ENCODE measurements around the gene ELL2. TPM values are rescaled to one million over a fixed set of nuclear protein-coding genes. Genes with fewer than 3 reads are reported as not detected.

Gene ELL2
- total RNA-seq, 1 experiment from 2014 or later: 24.4 TPM

DNA sequence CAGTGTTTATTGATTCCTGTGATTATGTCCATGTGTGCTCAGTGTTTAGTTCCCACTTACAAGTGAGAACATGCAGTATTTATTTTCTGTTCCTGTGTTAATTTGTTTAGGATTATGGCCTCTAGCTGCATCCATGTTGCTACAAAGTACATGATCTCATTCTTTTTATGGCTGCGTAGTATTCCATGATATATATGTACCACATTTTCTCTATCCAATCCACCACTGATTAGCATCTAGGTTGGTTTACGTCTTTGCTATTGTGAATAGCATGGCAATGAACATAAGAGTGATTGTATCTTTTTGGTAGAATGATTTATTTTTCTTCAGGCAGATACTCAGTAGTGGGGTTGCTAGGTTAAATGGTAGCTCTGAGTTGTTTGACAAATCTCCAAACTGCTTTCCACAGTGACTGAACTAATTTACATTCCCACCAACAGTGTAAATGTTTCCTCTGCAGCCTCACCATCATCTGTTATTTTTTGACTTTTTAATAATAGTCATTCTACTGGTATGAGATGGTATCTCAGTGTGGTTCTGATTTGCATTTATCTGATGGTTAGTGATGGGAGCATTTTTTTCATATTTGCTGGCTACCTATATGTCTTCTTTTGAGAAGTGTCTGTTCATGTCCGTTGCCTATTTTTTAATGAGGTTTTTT is 47.5 kb upstream of the ELL2 start (continued):
- TF ChIP-seq, protein P1, sequence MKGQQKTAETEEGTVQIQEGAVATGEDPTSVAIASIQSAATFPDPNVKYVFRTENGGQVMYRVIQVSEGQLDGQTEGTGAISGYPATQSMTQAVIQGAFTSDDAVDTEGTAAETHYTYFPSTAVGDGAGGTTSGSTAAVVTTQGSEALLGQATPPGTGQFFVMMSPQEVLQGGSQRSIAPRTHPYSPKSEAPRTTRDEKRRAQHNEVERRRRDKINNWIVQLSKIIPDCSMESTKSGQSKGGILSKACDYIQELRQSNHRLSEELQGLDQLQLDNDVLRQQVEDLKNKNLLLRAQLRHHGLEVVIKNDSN (CRISPR knock-in tag; IDR thresholded peaks at IDR 0.05): no peak
- TF ChIP-seq, protein P2, sequence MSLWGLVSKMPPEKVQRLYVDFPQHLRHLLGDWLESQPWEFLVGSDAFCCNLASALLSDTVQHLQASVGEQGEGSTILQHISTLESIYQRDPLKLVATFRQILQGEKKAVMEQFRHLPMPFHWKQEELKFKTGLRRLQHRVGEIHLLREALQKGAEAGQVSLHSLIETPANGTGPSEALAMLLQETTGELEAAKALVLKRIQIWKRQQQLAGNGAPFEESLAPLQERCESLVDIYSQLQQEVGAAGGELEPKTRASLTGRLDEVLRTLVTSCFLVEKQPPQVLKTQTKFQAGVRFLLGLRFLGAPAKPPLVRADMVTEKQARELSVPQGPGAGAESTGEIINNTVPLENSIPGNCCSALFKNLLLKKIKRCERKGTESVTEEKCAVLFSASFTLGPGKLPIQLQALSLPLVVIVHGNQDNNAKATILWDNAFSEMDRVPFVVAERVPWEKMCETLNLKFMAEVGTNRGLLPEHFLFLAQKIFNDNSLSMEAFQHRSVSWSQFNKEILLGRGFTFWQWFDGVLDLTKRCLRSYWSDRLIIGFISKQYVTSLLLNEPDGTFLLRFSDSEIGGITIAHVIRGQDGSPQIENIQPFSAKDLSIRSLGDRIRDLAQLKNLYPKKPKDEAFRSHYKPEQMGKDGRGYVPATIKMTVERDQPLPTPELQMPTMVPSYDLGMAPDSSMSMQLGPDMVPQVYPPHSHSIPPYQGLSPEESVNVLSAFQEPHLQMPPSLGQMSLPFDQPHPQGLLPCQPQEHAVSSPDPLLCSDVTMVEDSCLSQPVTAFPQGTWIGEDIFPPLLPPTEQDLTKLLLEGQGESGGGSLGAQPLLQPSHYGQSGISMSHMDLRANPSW (CRISPR knock-in tag; conservative IDR thresholded peaks at IDR 0.05; ENCODE audit: low read depth): no peak
- TF ChIP-seq NR2C2 (CRISPR knock-in tag; IDR thresholded peaks at IDR 0.05) (no peak), CREM (CRISPR knock-in tag; IDR thresholded peaks at IDR 0.05) (no peak), GTF2I (CRISPR knock-in tag; conservative IDR thresholded peaks at IDR 0.05) (no peak), PREB (CRISPR knock-in tag; IDR thresholded peaks at IDR 0.05; ENCODE audit: borderline replicate concordance) (no peak)
- TF ChIP-seq, protein P3, sequence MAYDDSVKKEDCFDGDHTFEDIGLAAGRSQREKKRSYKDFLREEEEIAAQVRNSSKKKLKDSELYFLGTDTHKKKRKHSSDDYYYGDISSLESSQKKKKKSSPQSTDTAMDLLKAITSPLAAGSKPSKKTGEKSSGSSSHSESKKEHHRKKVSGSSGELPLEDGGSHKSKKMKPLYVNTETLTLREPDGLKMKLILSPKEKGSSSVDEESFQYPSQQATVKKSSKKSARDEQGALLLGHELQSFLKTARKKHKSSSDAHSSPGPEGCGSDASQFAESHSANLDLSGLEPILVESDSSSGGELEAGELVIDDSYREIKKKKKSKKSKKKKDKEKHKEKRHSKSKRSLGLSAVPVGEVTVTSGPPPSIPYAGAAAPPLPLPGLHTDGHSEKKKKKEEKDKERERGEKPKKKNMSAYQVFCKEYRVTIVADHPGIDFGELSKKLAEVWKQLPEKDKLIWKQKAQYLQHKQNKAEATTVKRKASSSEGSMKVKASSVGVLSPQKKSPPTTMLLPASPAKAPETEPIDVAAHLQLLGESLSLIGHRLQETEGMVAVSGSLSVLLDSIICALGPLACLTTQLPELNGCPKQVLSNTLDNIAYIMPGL (CRISPR knock-in tag; IDR thresholded peaks at IDR 0.05): no peak

DNA sequence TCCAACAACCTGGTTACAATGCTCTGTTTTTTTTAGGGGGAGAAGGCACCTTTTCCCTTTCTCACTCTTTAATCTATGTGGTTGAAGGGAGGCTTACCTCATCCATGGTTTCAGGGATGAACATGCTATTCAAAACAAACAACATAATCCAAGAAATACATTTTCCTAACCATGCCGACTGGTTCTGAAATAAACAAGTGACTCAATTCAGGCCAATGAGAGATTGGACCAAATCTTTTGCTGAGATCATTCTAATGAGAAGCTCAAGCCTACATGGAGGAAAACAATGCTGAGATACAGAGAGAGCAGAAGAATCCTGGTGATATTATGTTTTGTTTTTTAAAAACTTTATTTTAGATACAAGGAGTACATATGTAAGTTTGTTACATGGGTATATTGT is 46.8 kb upstream of the ELL2 start:
- ATAC-seq: no peak
- H3K36me3 Mint-ChIP-seq: no peaks in the 10 kb centered on the region
- H3K27ac Mint-ChIP-seq: no peak overlapping the region
- no peak overlapping the region for H3K4me3 Mint-ChIP-seq
- DNase-seq (ENCODE audit: low spot score): no peak
- peaks cover 38% of the 10 kb centered on the region for H3K9me3 Mint-ChIP-seq
- POLR2A ChIA-PET: no interaction called here
- CTCF ChIA-PET: no interaction called here
- H3K27me3 Mint-ChIP-seq (ENCODE audit: low read depth): no peaks in the 10 kb centered on the region
- H3K4me1 Mint-ChIP-seq: no peaks in the 10 kb centered on the region
- TF ChIP-seq USF2 (CRISPR knock-in tag; IDR thresholded peaks at IDR 0.05): no peak
- no peak for TF ChIP-seq RELA (CRISPR knock-in tag; IDR thresholded peaks at IDR 0.05; ENCODE audit: borderline replicate concordance)
- no peak for TF ChIP-seq SMAD4 (CRISPR knock-in tag; IDR thresholded peaks at IDR 0.05)
- no peak for TF ChIP-seq ZNF425 (CRISPR knock-in tag; conservative IDR thresholded peaks at IDR 0.05)
- TF ChIP-seq TEAD4 (CRISPR knock-in tag; IDR thresholded peaks at IDR 0.05): no peak
- TF ChIP-seq MLX (CRISPR knock-in tag; IDR thresholded peaks at IDR 0.05): no peak
- no peak for TF ChIP-seq ESRRA (CRISPR knock-in tag; IDR thresholded peaks at IDR 0.05; ENCODE audit: borderline replicate concordance)
- no peak for TF ChIP-seq ZNF263 (CRISPR knock-in tag; IDR thresholded peaks at IDR 0.05; ENCODE audit: low read depth)
- TF ChIP-seq, protein P4, sequence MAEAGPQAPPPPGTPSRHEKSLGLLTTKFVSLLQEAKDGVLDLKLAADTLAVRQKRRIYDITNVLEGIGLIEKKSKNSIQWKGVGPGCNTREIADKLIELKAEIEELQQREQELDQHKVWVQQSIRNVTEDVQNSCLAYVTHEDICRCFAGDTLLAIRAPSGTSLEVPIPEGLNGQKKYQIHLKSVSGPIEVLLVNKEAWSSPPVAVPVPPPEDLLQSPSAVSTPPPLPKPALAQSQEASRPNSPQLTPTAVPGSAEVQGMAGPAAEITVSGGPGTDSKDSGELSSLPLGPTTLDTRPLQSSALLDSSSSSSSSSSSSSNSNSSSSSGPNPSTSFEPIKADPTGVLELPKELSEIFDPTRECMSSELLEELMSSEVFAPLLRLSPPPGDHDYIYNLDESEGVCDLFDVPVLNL (CRISPR knock-in tag; IDR thresholded peaks at IDR 0.05; ENCODE audit: borderline replicate concordance, low read depth): no peak
- no peak for TF ChIP-seq CBFB (CRISPR knock-in tag; IDR thresholded peaks at IDR 0.05; ENCODE audit: low read depth)
- TF ChIP-seq FOXP1 (CRISPR knock-in tag; IDR thresholded peaks at IDR 0.05; ENCODE audit: borderline replicate concordance): no peak
- TF ChIP-seq ZNF423 (CRISPR knock-in tag; IDR thresholded peaks at IDR 0.05): no peak
- TF ChIP-seq, protein P5, sequence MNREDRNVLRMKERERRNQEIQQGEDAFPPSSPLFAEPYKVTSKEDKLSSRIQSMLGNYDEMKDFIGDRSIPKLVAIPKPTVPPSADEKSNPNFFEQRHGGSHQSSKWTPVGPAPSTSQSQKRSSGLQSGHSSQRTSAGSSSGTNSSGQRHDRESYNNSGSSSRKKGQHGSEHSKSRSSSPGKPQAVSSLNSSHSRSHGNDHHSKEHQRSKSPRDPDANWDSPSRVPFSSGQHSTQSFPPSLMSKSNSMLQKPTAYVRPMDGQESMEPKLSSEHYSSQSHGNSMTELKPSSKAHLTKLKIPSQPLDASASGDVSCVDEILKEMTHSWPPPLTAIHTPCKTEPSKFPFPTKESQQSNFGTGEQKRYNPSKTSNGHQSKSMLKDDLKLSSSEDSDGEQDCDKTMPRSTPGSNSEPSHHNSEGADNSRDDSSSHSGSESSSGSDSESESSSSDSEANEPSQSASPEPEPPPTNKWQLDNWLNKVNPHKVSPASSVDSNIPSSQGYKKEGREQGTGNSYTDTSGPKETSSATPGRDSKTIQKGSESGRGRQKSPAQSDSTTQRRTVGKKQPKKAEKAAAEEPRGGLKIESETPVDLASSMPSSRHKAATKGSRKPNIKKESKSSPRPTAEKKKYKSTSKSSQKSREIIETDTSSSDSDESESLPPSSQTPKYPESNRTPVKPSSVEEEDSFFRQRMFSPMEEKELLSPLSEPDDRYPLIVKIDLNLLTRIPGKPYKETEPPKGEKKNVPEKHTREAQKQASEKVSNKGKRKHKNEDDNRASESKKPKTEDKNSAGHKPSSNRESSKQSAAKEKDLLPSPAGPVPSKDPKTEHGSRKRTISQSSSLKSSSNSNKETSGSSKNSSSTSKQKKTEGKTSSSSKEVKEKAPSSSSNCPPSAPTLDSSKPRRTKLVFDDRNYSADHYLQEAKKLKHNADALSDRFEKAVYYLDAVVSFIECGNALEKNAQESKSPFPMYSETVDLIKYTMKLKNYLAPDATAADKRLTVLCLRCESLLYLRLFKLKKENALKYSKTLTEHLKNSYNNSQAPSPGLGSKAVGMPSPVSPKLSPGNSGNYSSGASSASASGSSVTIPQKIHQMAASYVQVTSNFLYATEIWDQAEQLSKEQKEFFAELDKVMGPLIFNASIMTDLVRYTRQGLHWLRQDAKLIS (CRISPR knock-in tag; IDR thresholded peaks at IDR 0.05; ENCODE audit: borderline replicate concordance): no peak
